GM18507 (cell line): Measurements from ENCODE around the gene TSPAN11.

Experiments used
- DNase-seq: peaks from one replicate; pipeline ENCODE4 v3.0.0; 2011; ENCODE audit warnings: low read depth; ENCODE audit not compliant: insufficient read length; ENCODE audit errors: extremely low spot score
- FAIRE-seq: peaks from 2 replicates; lab custom pipeline; 2011; peaks lifted over from hg19 to GRCh38; lab: Jason Lieb, UNC

Gene TSPAN11

GRCh38 chr12:31031951-31032335 is 105.4 kb downstream of the TSPAN11 start:
- FAIRE-seq = no peak
- no peak for DNase-seq

- DNase-seq (no peak), FAIRE-seq (no peak)
Observed at GRCh38 chr12:31033146-31033545, 106.6 kb downstream of the TSPAN11 start.

- FAIRE-seq (no peak), DNase-seq (no peak)
Observed at GRCh38 chr12:31033681-31034080, 107.1 kb downstream of the TSPAN11 start.

GRCh38 chr12:31034372-31034771 is 107.8 kb downstream of the TSPAN11 start:
- FAIRE-seq = no peak

GRCh38 chr12:31035226-31035625 is 108.7 kb downstream of the TSPAN11 start:
- FAIRE-seq (no peak), DNase-seq (no peak)

More at GRCh38 chr12:31034372-31034771, 107.8 kb downstream of the TSPAN11 start:
- DNase-seq = no peak

- FAIRE-seq (no peak), DNase-seq (no peak)
Observed at GRCh38 chr12:31035967-31036665, 109.6 kb downstream of the TSPAN11 start.

- FAIRE-seq (no peak), DNase-seq (no peak)
Observed at GRCh38 chr12:31037028-31037427, 110.5 kb downstream of the TSPAN11 start.

GRCh38 chr12:31037931-31038330 is 111.4 kb downstream of the TSPAN11 start:
- DNase-seq (no peak), FAIRE-seq (no peak)

- FAIRE-seq (no peak), DNase-seq (no peak)
Observed at GRCh38 chr12:31041033-31041564, 114.6 kb downstream of the TSPAN11 start.
